HG03520 (cell line): Measurements from ENCODE around the gene PRPH.
"Not testable (repeated sequence)": the region's sequence is repeated elsewhere in the genome, so short reads cannot be mapped to it uniquely, and the experiment has no call there.

Experiments used
- ATAC-seq: cut with Tn5 transposase; IDR thresholded peaks from one replicate; pipeline ENCODE4 v1.9.1; 2021; ENCODE audit warnings: mild to moderate bottlenecking, moderate library complexity; ENCODE audit not compliant: unreplicated experiment

The PRPH gene

GRCh38 chr12:49295082-49295936, at the start of gene PRPH:
Gene PRPH (plus strand): TSS chr12:49295147. CDS start chr12:49295201, 54 bp downstream.
- ATAC-seq, result no peak

GRCh38 chr12:49251357-49251756, 43.6 kb upstream of the PRPH start:
- no peak for ATAC-seq

GRCh38 chr12:49253033-49253623, 41.8 kb upstream of the PRPH start:
- ATAC-seq, result no peak

GRCh38 chr12:49255456-49255855, 39.5 kb upstream of the PRPH start:
- ATAC-seq, result not testable (repeated sequence)

GRCh38 chr12:49255857-49256637, 38.9 kb upstream of the PRPH start:
- no peak for ATAC-seq

- not testable (repeated sequence) for ATAC-seq
Observed at GRCh38 chr12:49257508-49258184, 37.3 kb upstream of the PRPH start.

GRCh38 chr12:49259452-49259851, 35.5 kb upstream of the PRPH start:
- ATAC-seq, result no peak

GRCh38 chr12:49260166-49260565, 34.8 kb upstream of the PRPH start:
- no peak for ATAC-seq

- no peak for ATAC-seq
Observed at GRCh38 chr12:49260571-49261363, 34.2 kb upstream of the PRPH start.

- no peak for ATAC-seq
Observed at GRCh38 chr12:49261721-49262120, 33.2 kb upstream of the PRPH start.

- ATAC-seq, result no peak
Observed at GRCh38 chr12:49263400-49263763, 31.6 kb upstream of the PRPH start.

GRCh38 chr12:49264466-49264872, 30.5 kb upstream of the PRPH start:
- ATAC-seq, result peak; percentile 26

GRCh38 chr12:49264873-49265792, 29.8 kb upstream of the PRPH start, which contains the start of gene TUBA1C:
Gene TUBA1C (plus strand): TSS chr12:49265082. CDS start chr12:49265182, 100 bp downstream.
- peak; percentile 82 for ATAC-seq

- ATAC-seq, result not testable (repeated sequence)
Observed at GRCh38 chr12:49269191-49269590, 25.8 kb upstream of the PRPH start.

- no peak for ATAC-seq
Observed at GRCh38 chr12:49272790-49273725, 21.9 kb upstream of the PRPH start.

- ATAC-seq, result no peak
Observed at GRCh38 chr12:49273726-49274395, 21.1 kb upstream of the PRPH start.

GRCh38 chr12:49274396-49275069, 20.4 kb upstream of the PRPH start:
- ATAC-seq, result no peak
